GM19238 (cell line): ENCODE data around the gene TSEN54.

Source experiments
- DNase-seq: peaks from one replicate; pipeline ENCODE4 v3.0.0; 2011; ENCODE audit warnings: low spot score; ENCODE audit not compliant: insufficient read length

TSEN54 gene

DNA sequence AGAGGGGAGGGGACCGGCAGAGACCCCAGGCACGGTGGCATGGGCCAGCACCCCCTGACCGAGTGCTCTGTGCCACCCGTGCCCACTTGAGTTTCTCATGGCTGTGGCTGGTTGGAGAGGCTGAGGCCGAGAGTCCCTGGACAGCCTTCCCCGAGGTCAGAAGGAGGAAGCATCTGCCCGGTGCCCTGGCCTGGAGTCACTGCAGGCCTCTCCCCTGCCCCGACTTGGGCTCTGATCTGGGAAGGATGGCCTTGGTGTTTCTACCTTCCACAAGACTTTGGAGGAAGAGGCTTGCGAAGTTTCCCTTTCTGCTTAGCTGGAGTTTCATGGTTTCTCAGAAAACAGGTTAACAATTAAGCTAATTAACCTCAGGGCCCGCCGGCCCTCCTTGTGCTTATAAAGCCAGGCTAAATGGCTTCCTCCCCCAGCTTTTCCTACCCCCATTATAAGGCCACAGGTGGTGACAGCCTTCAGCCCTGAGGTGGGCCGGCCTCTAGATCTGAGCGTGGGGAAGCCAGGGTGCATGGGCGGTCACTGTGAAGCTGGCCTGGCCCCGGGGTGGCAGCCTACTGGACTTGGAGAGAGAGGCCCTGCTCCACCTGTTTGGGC is 26.5 kb downstream of the TSEN54 start:
- no peak for DNase-seq

DNA sequence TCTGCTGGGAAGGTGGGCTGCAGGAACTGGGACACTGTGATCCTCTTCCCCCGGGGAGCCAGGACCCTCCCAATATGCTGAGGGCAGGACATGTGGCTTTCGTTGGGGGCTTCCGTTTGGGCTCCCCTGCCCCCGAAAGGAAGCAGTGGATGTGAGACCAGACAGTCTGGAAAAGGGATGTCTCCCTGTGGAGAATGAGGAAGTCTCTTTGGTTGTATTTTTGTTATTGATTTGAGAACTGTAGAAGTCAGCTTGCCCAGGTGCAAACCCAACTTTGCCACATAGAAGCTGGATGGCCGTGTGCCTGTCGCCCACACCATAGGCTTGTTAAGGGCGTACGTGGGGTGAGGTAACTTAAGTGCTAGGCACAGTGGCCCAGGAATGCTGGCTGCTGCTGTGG is 27.9 kb downstream of the TSEN54 start:
- DNase-seq = no peak

DNA sequence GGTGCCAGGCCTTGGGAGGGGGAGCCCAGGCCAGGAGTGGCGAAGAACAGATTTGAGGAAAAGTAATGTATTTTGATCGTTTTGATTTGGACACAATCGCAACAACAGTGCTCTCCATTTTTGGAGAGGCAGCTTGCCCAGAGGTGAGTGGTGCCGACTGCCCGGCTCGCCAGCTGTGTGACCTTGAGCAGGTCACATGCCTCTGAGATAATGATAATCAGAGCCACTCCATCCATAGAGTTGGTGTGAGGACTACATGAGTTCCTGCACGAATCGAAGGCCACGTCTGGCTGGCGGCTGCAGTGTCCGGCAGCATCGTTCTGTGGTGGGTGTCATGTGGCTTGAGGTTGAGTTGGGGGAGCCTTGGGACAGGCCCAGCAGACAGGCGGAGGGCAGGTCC is 29.9 kb downstream of the TSEN54 start:
- no peak for DNase-seq

- DNase-seq = no peak
Observed at GRCh38 chr17:75547091-75547490, 30.8 kb downstream of the TSEN54 start.

DNA sequence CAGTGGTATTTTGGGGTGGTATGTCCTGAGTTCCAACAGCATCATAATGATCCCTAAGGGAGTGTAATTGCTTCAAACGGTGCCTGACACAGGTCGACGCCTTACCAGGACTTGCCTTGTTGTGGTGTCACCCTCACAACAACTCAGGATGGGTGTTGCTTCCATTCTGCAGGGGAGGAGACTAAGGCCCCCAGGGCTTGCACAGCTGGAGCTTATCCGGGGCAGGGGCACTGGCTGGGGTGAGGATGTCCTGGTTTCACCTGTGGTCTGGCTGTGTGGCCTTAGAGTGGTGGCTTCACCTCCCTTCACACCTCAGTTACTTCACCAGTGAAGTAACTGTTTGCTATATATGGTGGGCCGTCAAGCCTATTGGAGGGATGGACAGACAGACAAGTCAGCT is 32.5 kb downstream of the TSEN54 start:
- no peak for DNase-seq

DNA sequence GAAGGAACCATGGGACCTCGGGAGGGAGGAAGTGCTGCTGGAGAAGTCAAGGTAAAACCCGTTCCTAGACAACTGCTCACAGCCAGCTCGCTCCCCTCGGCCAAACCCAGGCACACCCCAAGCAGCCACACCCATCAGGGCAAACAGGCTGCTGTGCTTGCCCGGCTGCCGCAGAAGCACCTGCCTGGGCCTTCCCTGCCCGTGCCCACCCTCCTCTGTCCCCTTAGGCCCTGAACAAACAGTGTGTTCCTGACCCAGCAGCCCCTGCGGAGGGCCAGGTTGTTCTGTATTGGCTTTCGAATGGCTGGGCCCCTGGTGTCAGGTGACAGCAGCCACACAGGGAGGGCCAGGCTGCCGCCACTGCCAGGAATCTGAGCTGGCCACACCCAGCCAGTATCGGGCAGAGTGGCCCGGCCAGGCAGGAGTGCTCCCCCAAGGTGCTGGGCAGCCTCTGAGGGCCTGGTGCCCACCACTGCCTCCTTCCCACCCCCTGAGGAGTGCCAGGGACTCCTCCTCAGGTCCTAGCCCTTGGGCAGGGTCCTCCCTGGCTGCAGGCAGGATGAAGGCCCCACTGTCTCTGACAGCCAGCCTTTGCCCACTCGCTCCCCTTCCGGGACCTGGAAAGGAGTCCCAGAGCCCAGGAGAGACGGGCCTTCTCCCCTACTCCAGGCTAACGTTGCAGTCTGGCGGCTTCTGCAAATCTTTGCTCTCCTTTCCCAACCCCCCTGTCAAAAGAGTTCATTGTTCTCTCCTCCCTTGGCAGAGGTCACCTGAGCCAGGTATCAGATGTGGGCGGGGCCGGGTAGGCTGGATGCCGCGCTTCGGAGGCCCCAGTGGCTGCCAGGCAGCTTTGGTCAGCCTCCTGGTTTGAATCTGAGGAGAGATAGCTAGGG is 33.2 kb downstream of the TSEN54 start:
- DNase-seq = no peak

DNA sequence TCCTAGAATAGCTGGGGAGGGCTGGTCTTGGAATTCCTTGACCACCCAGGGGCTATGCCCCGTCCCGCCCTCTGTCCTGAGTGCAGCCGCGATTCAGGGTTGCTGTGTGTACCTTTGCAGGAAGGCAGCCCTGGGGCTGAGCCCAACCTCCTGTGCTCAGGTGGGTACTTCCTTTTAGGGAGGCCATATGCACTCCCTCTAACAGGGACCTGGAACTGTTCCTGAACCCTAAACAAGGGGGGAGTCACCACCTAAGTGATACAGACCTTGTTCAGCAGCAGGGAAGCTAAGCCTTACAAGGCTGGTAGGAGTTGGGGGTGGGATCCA is 33.8 kb downstream of the TSEN54 start:
- DNase-seq = no peak

DNA sequence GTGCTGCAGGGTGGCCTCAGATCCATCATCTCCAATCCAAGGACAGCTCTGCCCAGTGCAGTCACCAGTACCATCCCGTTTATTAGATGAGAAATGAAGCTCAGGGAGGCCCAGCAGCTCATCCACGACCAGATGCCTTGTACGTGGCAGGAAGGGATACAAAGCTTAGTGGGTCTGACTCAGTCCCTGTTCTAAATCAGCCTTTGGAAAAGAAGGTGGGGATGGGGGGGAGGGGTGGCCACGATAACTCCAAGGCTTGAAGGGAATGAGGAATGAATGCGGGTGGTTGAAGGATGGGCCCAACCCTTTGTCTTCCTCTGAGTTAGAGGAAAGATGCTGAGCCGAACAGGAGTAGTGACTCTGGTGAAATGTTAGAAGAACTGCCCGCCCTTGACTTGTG is 34.9 kb downstream of the TSEN54 start:
- DNase-seq = no peak

GRCh38 chr17:75552425-75553294 is 36.3 kb downstream of the TSEN54 start:
- DNase-seq = no peak

DNA sequence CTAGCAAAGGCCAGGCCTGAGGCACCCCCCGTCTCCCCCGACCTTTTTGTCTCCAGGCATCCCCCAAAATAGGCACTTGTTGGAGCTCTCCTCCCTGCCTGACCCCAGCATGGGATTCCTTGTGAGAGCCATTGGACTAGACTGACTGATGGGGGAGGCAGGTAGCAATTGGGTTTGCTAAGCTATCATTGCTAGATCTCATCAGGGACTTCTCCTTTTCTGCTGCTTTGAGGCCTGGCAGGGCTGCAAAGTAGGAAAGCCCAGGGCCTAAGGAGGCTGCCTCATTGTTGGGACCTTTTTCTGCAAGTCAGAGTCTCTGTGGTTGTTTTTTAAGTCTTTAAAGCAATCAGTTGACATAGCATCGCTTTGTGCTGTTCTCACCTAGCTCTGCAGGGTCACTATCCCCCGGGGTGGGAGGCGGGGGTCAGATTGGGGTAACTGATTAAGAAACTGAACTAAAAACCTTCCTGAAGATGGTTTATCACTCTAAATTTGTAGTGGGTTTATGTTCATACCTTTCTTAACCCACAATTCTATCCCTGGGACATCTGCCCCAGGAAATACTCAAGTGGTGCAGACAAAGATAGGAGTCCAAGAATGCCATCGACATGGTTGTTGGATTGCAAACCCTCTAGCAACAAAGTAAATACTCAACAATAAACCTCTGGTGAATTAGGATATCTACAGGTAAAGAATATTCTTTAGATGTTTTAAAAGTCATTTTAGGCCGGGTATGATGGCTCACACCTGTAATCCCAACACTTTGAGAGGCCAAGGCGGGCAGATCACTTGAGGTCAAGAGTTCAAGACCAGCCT is 37.2 kb downstream of the TSEN54 start:
- no peak for DNase-seq

DNA sequence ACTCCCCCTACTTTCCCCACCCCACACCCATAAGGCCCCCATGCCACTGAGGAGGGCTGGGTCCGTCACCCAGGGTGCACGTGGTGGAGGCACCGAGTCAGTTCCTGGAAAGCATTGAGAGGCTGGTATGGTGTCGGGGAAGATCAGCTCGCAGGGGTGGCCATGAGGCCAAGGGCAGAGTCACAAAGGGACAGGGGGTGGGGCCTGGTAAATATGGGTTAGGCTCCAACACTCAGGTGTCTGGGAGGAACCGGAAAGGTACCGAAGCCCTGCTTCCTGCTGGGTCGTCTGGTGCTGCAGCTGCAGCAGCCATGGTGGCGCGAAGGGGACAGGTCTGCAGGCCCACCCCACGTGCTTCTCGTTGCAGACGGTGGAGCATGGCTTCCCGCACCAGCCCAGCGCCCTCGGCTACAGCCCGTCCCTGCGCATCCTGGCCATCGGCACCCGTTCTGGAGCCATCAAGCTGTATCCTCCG is 39.4 kb downstream of the TSEN54 start:
- no peak for DNase-seq

DNA sequence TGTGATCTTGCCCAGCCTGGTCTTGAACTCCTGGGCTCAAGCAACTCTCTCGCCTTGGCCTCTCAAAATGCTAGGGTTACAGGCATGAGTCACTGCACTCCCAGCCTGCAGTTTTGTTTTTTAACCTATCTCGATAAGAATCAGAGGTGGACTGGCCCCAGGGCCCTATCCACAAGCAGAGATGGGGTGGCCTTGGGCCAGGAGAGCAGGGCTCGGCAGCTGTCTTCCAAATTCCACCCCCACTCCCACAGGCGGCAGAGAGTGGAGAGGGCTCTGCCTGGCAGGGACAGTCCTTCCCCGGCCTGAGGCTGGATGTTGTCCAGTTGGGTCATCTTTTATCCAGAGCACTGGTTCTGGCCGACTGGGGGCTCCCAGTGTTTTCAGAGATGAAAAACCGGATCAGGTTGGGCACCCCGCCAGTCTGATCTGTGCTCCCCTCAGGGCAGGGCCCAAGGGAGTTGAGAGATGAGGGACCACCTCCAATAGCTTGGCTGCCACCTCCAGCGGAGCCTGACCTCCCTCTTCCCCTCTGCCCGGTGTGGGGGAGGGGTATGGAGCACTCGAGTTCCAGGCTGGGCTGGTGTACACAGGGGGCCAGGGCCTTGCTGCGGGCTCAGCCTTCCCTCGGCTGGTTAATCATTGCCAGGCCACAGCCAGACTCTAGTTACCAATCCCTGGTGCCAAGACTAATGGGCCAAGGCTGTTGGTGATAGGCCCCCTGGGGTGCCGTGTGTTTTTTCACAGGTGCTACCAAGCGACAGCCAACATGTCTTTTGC is 40.9 kb downstream of the TSEN54 start:
- DNase-seq = no peak

DNA sequence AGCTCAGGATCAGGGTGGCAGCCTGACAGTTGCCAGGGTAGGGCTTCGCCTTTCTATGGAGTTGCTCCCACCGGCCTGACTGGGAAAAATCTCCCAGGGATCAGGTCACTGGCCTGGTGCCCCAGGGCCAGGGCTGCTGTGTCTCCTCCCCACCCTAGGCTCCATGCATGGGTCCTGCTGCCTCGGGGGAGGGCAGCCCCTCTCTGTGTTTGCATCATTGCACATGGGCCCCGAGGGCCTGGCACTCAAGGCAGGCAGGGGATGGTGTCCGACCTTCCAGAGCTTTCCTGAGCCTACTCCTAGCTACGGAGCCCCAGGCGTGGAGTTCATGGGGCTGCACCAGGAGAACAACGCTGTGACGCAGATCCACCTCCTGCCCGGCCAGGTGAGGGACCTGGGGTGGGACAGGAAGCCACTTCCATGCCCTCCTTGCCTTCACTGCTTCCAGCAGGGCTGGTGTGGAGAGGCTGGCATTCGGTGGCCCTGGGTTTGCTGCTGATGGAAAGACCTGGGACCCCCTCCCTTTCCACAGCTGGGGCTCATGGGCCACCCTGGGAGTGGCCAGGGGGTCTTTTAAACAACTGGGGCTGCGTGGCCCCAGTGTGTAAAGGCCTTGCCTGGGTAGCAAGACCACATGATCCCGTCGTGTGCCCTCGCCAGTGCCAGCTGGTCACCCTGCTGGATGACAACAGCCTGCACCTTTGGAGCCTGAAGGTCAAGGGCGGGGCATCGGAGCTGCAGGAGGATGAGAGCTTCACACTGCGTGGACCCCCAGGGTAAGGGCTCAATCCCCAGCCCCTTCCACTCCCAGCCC is 41.7 kb downstream of the TSEN54 start:
- DNase-seq = no peak

- DNase-seq = no peak
Observed at GRCh38 chr17:75558666-75559530, 42.6 kb downstream of the TSEN54 start.

DNA sequence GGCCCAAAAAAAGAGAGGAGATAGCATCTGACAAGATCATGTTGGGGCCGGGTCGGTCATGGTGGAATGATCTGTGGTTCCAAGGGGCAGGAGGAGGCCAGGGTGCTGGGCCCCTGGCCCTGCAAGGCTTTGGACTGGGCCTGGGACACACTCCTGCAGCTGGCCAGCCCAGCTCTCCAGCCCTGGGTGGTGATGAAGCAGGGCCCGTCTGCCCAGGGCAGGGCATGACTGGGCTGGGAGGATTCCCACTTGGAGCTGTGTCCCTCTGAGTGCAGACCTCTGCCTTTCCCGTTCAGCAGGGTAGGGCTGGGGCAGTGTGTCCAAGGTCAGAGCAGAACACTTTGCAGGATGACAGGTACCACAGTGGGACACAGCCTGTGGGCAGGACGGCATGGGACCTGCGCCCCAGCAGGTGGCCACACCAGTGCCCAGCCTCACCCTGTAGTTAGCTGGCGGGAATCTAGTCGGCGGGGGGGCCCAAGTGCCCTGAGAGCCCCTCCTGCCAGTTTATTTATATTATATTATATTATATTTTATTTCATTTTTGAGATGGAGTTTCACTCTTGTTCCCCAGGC is 43.7 kb downstream of the TSEN54 start:
- DNase-seq = no peak

DNA sequence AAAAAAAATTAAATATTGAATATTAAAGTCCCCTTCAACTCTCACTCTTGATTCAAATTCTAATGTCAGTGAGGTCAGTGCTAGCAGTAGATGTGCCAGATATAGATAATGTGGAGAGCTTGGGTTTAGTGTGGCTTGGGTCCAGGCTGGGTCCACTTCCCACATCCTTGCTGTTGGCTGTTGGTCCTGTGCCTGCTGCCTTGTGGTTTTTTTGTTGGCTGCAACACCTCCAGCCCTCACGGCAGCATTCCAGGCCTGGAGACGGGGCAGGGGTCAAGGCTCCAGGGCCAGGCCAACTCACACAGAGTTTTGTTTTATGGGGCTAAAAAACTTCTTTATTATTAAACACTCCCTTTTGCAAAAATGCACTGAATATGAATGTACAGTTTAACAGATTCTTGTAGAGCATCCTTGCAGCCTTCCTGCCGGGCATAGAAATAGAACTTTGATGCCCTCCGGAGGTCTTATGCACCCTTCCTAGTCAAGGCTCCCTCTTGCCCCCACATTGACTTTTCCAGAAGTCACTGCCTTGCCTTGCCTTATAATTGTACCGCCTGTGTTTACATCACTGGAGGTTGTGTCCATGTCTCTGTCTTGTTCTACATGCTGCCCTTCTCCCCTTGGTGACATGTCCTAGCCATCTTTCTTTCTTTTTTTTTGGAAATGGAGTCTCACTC is 45.7 kb downstream of the TSEN54 start:
- no peak for DNase-seq

DNA sequence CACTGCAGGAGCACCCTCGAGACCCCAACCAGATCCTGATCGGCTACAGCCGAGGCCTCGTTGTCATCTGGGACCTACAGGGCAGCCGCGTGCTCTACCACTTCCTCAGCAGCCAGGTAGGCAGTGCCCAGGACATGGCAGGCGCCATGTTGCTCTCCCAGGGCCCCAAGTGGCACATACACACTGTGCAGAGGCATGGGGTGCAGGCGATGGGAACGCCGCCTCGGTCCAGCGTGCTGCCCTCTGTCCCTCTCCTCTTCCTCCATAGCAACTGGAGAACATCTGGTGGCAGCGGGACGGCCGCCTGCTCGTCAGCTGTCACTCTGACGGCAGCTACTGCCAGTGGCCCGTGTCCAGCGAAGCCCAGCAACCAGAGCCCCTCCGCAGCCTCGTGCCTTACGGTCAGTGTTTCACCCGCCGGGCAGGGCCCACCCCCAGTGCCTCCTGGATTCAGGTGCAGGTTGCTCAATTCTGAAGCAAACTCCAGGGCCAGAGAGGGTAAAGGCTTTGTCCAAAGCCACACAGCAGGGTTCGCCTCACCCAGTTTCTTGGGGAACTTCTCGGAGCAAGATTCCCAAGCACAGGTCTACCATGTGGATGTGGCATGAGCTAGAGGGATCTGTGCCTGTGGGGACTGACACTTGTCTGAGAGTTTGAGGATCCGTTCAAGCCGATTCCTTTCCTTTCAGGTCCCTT is 46.9 kb downstream of the TSEN54 start:
- DNase-seq = no peak
